Measurements from ENCODE around the gene NUAK1. TPM values are rescaled to one million over a fixed set of nuclear protein-coding genes. Genes with fewer than 3 reads are reported as not detected.
A peak's percentile ranks its signal among the peaks of the same experiment; 100 is the strongest.

Gene NUAK1
- total RNA-seq, 1 experiment from 2014 or later = 1.3 TPM

GRCh38 chr12:106084014-106084671 is 54.6 kb downstream of the NUAK1 start:
- no peaks in the 10 kb centered on the region for H3K36me3 ChIP-seq (ENCODE audit: insufficient read depth, low read length, poor library complexity, severe bottlenecking)
- H3K9me3 ChIP-seq (ENCODE audit: low read depth, low read length, poor library complexity, severe bottlenecking) = no peaks in the 10 kb centered on the region
- H3K27ac ChIP-seq (ENCODE audit: low read depth, low read length, poor library complexity, severe bottlenecking) = no peak overlapping the region
- H3K4me3 ChIP-seq (ENCODE audit: low read depth, low read length, poor library complexity, severe bottlenecking) = no peak overlapping the region
- CTCF ChIA-PET = no interaction called here
- no peaks in the 10 kb centered on the region for H3K27me3 ChIP-seq (replicated peaks; ENCODE audit: insufficient read depth, low read depth, low read length, poor library complexity)
- peaks cover 3% of the 10 kb centered on the region for H3K4me1 ChIP-seq (ENCODE audit: insufficient read depth, low read length, poor library complexity, severe bottlenecking)
- DNase-seq (ENCODE audit: low spot score) = peak; percentile 83
- POLR2A ChIA-PET (ENCODE audit: low non-redundant PET) = no interaction called here
- no TSS peak for BruUV-seq (replicated peaks)
- TF ChIP-seq, protein P1, sequence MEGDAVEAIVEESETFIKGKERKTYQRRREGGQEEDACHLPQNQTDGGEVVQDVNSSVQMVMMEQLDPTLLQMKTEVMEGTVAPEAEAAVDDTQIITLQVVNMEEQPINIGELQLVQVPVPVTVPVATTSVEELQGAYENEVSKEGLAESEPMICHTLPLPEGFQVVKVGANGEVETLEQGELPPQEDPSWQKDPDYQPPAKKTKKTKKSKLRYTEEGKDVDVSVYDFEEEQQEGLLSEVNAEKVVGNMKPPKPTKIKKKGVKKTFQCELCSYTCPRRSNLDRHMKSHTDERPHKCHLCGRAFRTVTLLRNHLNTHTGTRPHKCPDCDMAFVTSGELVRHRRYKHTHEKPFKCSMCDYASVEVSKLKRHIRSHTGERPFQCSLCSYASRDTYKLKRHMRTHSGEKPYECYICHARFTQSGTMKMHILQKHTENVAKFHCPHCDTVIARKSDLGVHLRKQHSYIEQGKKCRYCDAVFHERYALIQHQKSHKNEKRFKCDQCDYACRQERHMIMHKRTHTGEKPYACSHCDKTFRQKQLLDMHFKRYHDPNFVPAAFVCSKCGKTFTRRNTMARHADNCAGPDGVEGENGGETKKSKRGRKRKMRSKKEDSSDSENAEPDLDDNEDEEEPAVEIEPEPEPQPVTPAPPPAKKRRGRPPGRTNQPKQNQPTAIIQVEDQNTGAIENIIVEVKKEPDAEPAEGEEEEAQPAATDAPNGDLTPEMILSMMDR (conservative IDR thresholded peaks at IDR 0.05; ENCODE audit: low read depth, low read length) = no peak
- TF ChIP-seq EZH2 (IDR thresholded peaks at IDR 0.05; ENCODE audit: borderline replicate concordance, low read depth, low read length, poor library complexity, severe bottlenecking) = no peak
- intact Hi-C loops (cut with micrococcal nuclease; ENCODE audit: unreplicated experiment) = no loop called here

GRCh38 chr12:106082216-106083175 is 56.3 kb downstream of the NUAK1 start:
- POLR2A ChIA-PET (ENCODE audit: low non-redundant PET) = no interaction called here
- Histone ChIP-seq H3K4me3 (ENCODE audit: low read depth, low read length, poor library complexity, severe bottlenecking) (no peak overlapping the region), H3K9me3 (ENCODE audit: low read depth, low read length, poor library complexity, severe bottlenecking) (no peaks in the 10 kb centered on the region), H3K4me1 (ENCODE audit: insufficient read depth, low read length, poor library complexity, severe bottlenecking) (peaks cover 3% of the 10 kb centered on the region), H3K36me3 (ENCODE audit: insufficient read depth, low read length, poor library complexity, severe bottlenecking) (no peaks in the 10 kb centered on the region), H3K27ac (ENCODE audit: low read depth, low read length, poor library complexity, severe bottlenecking) (no peak overlapping the region), H3K27me3 (replicated peaks; ENCODE audit: insufficient read depth, low read depth, low read length, poor library complexity) (no peaks in the 10 kb centered on the region)
- CTCF ChIA-PET = no interaction called here
- no TSS peak for BruUV-seq (replicated peaks)
- intact Hi-C loops (cut with micrococcal nuclease; ENCODE audit: unreplicated experiment) = no loop called here
- no peak for DNase-seq (ENCODE audit: low spot score)
- TF ChIP-seq EZH2 (IDR thresholded peaks at IDR 0.05; ENCODE audit: borderline replicate concordance, low read depth, low read length, poor library complexity, severe bottlenecking) = no peak
- TF ChIP-seq, protein P1 (conservative IDR thresholded peaks at IDR 0.05; ENCODE audit: low read depth, low read length) = no peak

DNA sequence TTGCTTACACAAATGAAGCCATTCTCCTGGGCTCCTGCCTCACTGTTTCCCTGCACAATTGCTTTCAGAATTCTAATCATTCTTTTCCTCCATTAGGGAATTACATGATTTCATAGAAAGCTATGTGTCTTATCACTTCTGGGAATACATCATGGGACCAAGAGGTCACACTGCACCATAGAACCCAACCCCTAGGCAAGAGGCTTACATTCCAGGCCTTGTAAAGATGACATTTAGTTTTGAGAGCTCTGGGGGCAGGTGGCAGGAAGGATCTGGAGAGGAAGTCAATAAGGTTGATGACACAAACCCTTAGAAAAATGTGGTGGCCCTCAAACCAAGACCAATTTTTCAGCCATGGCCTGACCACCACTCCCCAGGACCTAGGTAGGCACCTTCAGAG is 57.1 kb downstream of the NUAK1 start:
- no TSS peak for BruUV-seq (replicated peaks)
- no peak for DNase-seq (ENCODE audit: low spot score)
- Histone ChIP-seq H3K27me3 (replicated peaks; ENCODE audit: insufficient read depth, low read depth, low read length, poor library complexity) (no peaks in the 10 kb centered on the region), H3K36me3 (ENCODE audit: insufficient read depth, low read length, poor library complexity, severe bottlenecking) (no peaks in the 10 kb centered on the region), H3K4me1 (ENCODE audit: insufficient read depth, low read length, poor library complexity, severe bottlenecking) (peaks cover 3% of the 10 kb centered on the region), H3K9me3 (ENCODE audit: low read depth, low read length, poor library complexity, severe bottlenecking) (no peaks in the 10 kb centered on the region), H3K27ac (ENCODE audit: low read depth, low read length, poor library complexity, severe bottlenecking) (no peak overlapping the region), H3K4me3 (ENCODE audit: low read depth, low read length, poor library complexity, severe bottlenecking) (no peak overlapping the region)
- intact Hi-C loops (cut with micrococcal nuclease; ENCODE audit: unreplicated experiment) = no loop called here
- ChIA-PET CTCF (no interaction called here), POLR2A (ENCODE audit: low non-redundant PET) (no interaction called here)
- no peak for TF ChIP-seq EZH2 (IDR thresholded peaks at IDR 0.05; ENCODE audit: borderline replicate concordance, low read depth, low read length, poor library complexity, severe bottlenecking)
- TF ChIP-seq, protein P1 (conservative IDR thresholded peaks at IDR 0.05; ENCODE audit: low read depth, low read length) = no peak
